PC-9 (cell line): ENCODE data around the gene ANKLE1. TPM values are rescaled to one million over a fixed set of nuclear protein-coding genes. Genes with fewer than 3 reads are reported as not detected.
A peak's percentile ranks its signal among the peaks of the same experiment; 100 is the strongest.
"Not testable (repeated sequence)": the region's sequence is repeated elsewhere in the genome, so short reads cannot be mapped to it uniquely, and the experiment has no call there.

Experiments
- BruUV-seq: library from RNA; stranded (reverse); fragments of 400-500 nt; replicated peaks from 2 replicates; lab custom pipeline; 2021; lab: Mats Ljungman, UMichigan
- CTCF ChIA-PET: fragments of 300-600 bp; sonication (Branson Sonifier 250); formaldehyde crosslinking; loops from one replicate; lab custom pipeline; 2022; ENCODE audit warnings: antibody characterized with exemption; lab: Charles Lee
- POLR2A ChIA-PET: fragments of 300-600 bp; sonication (Branson Sonifier 250); formaldehyde crosslinking; loops from one replicate; lab custom pipeline; 2022; ENCODE audit warnings: antibody characterized with exemption; ENCODE audit not compliant: unreplicated experiment; lab: Charles Lee
- DNase-seq, 2 experiments: peaks; one replicate each; pipeline versions ENCODE4 v3.0.0 to v3.0.0-alpha.2; 2015 to 2022; ENCODE audit warnings: mixed read lengths in 1 of 2
- H2AFZ ChIP-seq: fragments of 200-600 bp; sonication (generic); 2 replicates; pipeline ENCODE4 v1.8.1; 2017; ENCODE audit warnings: antibody characterized with exemption
- H3F3A ChIP-seq: fragments of 200-600 bp; sonication (generic); 2 replicates; pipeline ENCODE4 v1.8.1; 2017; ENCODE audit warnings: antibody characterized with exemption, mild to moderate bottlenecking, low read depth; ENCODE audit not compliant: insufficient read depth
- H3K27ac ChIP-seq: fragments of 200-600 bp; sonication (generic); 2 replicates; pipeline ENCODE4 v1.6.1; 2016; ENCODE audit warnings: mixed run types
- H3K27me3 ChIP-seq: fragments of 200-600 bp; sonication (generic); 2 replicates; pipeline ENCODE4 v1.6.1; 2016; ENCODE audit warnings: low read depth, mixed run types; ENCODE audit not compliant: insufficient read depth
- H3K36me3 ChIP-seq: fragments of 200-600 bp; sonication (generic); 2 replicates; pipeline ENCODE4 v1.6.1; 2016; ENCODE audit warnings: low read depth, mixed run types
- H3K4me1 ChIP-seq: fragments of 200-600 bp; sonication (generic); replicated peaks from 2 replicates; pipeline ENCODE4 v1.6.1; 2016; ENCODE audit warnings: mixed run types; ENCODE audit not compliant: insufficient read depth
- H3K4me2 ChIP-seq: fragments of 200-600 bp; sonication (generic); 2 replicates; pipeline ENCODE4 v1.6.1; 2017; ENCODE audit warnings: mixed run types
- H3K4me3 ChIP-seq: fragments of 200-600 bp; sonication (generic); 2 replicates; pipeline ENCODE4 v1.6.1; 2016; ENCODE audit warnings: mixed run types
- H3K79me2 ChIP-seq: fragments of 200-600 bp; sonication (generic); 2 replicates; pipeline ENCODE4 v1.6.1; 2017; ENCODE audit warnings: low read depth, mixed run types
- H3K9me2 ChIP-seq: fragments of 200-600 bp; sonication (generic); 2 replicates; pipeline ENCODE4 v1.8.1; 2017; ENCODE audit warnings: mild to moderate bottlenecking; ENCODE audit not compliant: insufficient read depth
- H3K9me3 ChIP-seq: fragments of 200-600 bp; sonication (generic); 2 replicates; pipeline ENCODE4 v1.8.1; 2016; ENCODE audit warnings: low read depth; ENCODE audit not compliant: insufficient read depth
- H4K20me1 ChIP-seq: fragments of 200-600 bp; sonication (generic); 2 replicates; pipeline ENCODE4 v1.8.1; 2017; ENCODE audit not compliant: insufficient read depth
- EZH2 ChIP-seq: fragments of 200-600 bp; sonication (generic); IDR thresholded peaks from 2 replicates; pipeline ENCODE4 v1.8.0; 2017; ENCODE audit warnings: antibody characterized with exemption, low read depth
- intact Hi-C: fragments of 100-400 bp; cut with micrococcal nuclease; formaldehyde crosslinking; loops from one replicate; pipeline ENCODE4 v1.10.0; 2022; ENCODE audit not compliant: unreplicated experiment
- total RNA-seq: library from RNA; stranded (reverse); gene quantifications from 2 replicates; pipeline ENCODE4 v1.2.3, GENCODE V29; 2021
- TF ChIP-seq, protein P1 (sequence below): fragments of 200-600 bp; sonication (generic); conservative IDR thresholded peaks from 2 replicates; pipeline ENCODE4 v1.6.1; 2017; ENCODE audit warnings: mixed run types, antibody characterized with exemption, mild to moderate bottlenecking, moderate library complexity

ANKLE1 gene
- total RNA-seq, 1 experiment from 2014 or later: 1.2 TPM

DNA sequence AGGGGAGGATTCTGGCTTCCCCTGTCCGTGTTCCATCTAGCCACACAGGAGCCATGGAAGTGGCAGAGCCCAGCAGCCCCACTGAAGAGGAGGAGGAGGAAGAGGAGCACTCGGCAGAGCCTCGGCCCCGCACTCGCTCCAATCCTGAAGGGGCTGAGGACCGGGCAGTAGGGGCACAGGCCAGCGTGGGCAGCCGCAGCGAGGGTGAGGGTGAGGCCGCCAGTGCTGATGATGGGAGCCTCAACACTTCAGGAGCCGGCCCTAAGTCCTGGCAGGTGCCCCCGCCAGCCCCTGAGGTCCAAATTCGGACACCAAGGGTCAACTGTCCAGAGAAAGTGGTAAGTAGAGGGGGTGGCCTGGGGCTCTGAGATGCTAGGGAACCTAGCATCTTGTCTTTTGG lies 12.9 kb upstream of the ANKLE1 start:
- DNase-seq: no peak
- peaks cover 27% of the 10 kb centered on the region for H3F3A ChIP-seq
- no TSS peak for BruUV-seq
- POLR2A ChIA-PET: no interaction called here
- TF ChIP-seq, protein P1, sequence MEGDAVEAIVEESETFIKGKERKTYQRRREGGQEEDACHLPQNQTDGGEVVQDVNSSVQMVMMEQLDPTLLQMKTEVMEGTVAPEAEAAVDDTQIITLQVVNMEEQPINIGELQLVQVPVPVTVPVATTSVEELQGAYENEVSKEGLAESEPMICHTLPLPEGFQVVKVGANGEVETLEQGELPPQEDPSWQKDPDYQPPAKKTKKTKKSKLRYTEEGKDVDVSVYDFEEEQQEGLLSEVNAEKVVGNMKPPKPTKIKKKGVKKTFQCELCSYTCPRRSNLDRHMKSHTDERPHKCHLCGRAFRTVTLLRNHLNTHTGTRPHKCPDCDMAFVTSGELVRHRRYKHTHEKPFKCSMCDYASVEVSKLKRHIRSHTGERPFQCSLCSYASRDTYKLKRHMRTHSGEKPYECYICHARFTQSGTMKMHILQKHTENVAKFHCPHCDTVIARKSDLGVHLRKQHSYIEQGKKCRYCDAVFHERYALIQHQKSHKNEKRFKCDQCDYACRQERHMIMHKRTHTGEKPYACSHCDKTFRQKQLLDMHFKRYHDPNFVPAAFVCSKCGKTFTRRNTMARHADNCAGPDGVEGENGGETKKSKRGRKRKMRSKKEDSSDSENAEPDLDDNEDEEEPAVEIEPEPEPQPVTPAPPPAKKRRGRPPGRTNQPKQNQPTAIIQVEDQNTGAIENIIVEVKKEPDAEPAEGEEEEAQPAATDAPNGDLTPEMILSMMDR: no peak
- TF ChIP-seq EZH2: no peak
- peak overlapping the region; percentile 90 for H3K4me2 ChIP-seq
- no peaks in the 10 kb centered on the region for H3K9me3 ChIP-seq
- H3K79me2 ChIP-seq: peaks cover 17% of the 10 kb centered on the region
- H2AFZ ChIP-seq: no peak overlapping the region
- H3K4me1 ChIP-seq: peaks cover 25% of the 10 kb centered on the region
- H3K27ac ChIP-seq: no peak overlapping the region
- intact Hi-C loops: no loop called here
- H3K9me2 ChIP-seq: no peaks in the 10 kb centered on the region
- CTCF ChIA-PET: interaction anchor here (0.7 kb wide), 1 partner anchor 42 kb away, joined by 7 read pairs; no protein-coding TSS in a partner anchor
- H4K20me1 ChIP-seq: no peaks in the 10 kb centered on the region
- peak overlapping the region; percentile 86; the same call in 1 of the 2 replicates for H3K4me3 ChIP-seq
- no peaks in the 10 kb centered on the region for H3K27me3 ChIP-seq
- H3K36me3 ChIP-seq: peaks cover 11% of the 10 kb centered on the region; the same call in 1 of the 2 replicates

DNA sequence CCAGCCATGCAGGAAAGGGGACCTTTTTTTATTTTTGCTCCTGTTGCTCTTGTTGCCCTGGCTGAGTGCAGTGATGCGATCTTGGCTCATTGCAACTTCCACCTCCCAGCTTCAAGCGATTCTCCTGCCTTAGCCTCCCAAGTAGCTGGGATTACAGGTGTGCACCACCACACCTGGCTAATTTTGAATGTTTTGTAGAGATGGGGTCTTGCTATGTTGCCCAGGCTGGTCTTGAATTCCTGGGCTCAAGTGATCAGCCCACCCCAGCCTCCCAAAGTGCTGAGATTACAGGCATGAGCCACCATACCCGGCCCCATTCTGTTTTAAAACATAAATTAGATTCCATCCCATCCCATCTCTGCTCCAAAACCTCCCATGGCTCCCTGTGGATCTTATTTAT lies 6.8 kb upstream of the ANKLE1 start:
- H4K20me1 ChIP-seq, DNase-seq, BruUV-seq, H3K27me3 ChIP-seq, H3K4me2 ChIP-seq, H3K79me2 ChIP-seq, H3K27ac ChIP-seq, POLR2A ChIA-PET, H3K4me3 ChIP-seq, H3K9me3 ChIP-seq, H3K4me1 ChIP-seq, H2AFZ ChIP-seq, intact Hi-C loops, CTCF ChIA-PET, H3K9me2 ChIP-seq: not testable (repeated sequence)
- Histone ChIP-seq H3K36me3 (peaks cover 23% of the 10 kb centered on the region), H3F3A (peaks cover 22% of the 10 kb centered on the region)

DNA sequence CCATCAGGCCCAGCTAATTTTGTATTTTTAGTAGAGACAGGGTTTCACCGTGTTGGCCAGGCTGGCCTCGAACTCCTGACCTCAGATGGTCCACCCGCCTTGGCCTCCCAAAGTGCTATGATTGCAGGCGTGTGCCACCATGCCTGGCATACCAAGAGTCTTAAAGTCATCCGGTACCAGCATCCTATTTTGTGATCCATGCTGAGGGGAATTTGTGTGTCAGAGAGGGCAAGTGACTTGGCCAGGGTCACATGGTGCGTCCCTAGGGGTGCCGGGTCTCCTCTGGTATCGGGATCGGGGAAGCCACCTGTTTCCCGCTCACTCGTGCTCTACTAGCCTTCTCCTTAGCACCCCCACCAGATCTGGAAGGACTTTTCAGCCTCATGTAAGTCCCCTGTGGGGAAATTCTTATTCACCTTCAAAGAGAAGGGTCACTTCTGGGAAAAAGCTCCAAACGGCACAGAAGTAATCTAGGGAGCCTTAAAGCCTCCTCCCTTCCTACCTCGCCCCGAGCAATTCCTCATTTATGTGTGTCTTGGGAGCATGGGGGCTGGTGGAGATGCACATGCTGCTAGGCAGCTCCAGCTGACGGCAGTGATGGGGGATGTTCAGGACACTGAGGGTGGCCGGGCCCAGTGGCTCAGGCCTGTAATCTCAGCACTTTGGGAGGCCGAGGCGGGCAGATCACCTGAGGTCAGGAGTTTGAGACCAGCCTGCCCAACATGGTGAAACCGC lies 6.1 kb upstream of the ANKLE1 start:
- peaks cover 23% of the 10 kb centered on the region for H3K36me3 ChIP-seq
- BruUV-seq: no TSS peak

More for the DNA sequence above, 6.1 kb upstream of the ANKLE1 start:
- no peak overlapping the region for H3K27ac ChIP-seq
- no peak overlapping the region for H3K4me3 ChIP-seq
- H3F3A ChIP-seq: peaks cover 29% of the 10 kb centered on the region
- no peak for DNase-seq
- no peak overlapping the region for H2AFZ ChIP-seq
- CTCF ChIA-PET: no interaction called here
- H3K27me3 ChIP-seq: no peaks in the 10 kb centered on the region
- intact Hi-C loops: no loop called here
- H4K20me1 ChIP-seq: no peaks in the 10 kb centered on the region
- no peak overlapping the region for H3K4me2 ChIP-seq
- no peaks in the 10 kb centered on the region for H3K4me1 ChIP-seq
- H3K9me3 ChIP-seq: no peaks in the 10 kb centered on the region
- no peaks in the 10 kb centered on the region for H3K79me2 ChIP-seq
- POLR2A ChIA-PET: no interaction called here
- H3K9me2 ChIP-seq: no peaks in the 10 kb centered on the region
- TF ChIP-seq, protein P1: no peak
- TF ChIP-seq EZH2: no peak
